NT2/D1 (cell line): Measurements from ENCODE around the gene TEX44.

Experiments
- DNase-seq: peaks from one replicate; pipeline ENCODE4 v3.0.0-alpha.2; 2011; ENCODE audit warnings: low read depth, low spot score
- H3K27me3 ChIP-seq: 2 replicates; pipeline ENCODE4 v1.6.0; 2011; ENCODE audit warnings: mild to moderate bottlenecking; ENCODE audit not compliant: insufficient read length, insufficient read depth
- H3K36me3 ChIP-seq: 2 replicates; pipeline ENCODE4 v1.6.1; 2011; ENCODE audit warnings: mild to moderate bottlenecking, low read length, mixed read lengths; ENCODE audit not compliant: insufficient read depth, insufficient read length
- H3K4me1 ChIP-seq: 2 replicates; pipeline ENCODE4 v1.5.1; 2011; ENCODE audit not compliant: insufficient read depth, insufficient read length
- H3K4me3 ChIP-seq: 2 replicates; pipeline ENCODE4 v1.5.1; 2011; ENCODE audit warnings: low read depth; ENCODE audit not compliant: insufficient read length
- H3K9ac ChIP-seq: 2 replicates; pipeline ENCODE4 v1.6.0; 2011; ENCODE audit warnings: low read depth; ENCODE audit not compliant: insufficient read length
- H3K9me3 ChIP-seq: 2 replicates; pipeline ENCODE4 v1.5.1; 2011; ENCODE audit warnings: mild to moderate bottlenecking, low read length; ENCODE audit not compliant: insufficient read depth
- SUZ12 ChIP-seq: IDR thresholded peaks from 2 replicates; pipeline ENCODE4 v1.6.1; 2011; ENCODE audit not compliant: insufficient read length, insufficient read depth; ENCODE audit errors: extremely low read depth
- YY1 ChIP-seq: IDR thresholded peaks from 2 replicates; pipeline ENCODE4 v1.6.1; 2011; ENCODE audit not compliant: insufficient read length, insufficient read depth
- ZNF274 ChIP-seq: IDR thresholded peaks from 2 replicates; pipeline ENCODE4 v1.6.1; 2011; ENCODE audit warnings: mild to moderate bottlenecking, low read depth, low read length

The TEX44 gene

GRCh38 chr2:231616296-231616695 lies 23.6 kb downstream of the TEX44 start:
- H3K4me3 ChIP-seq = no peak overlapping the region

GRCh38 chr2:231617059-231617926 lies 24.6 kb downstream of the TEX44 start:
- H3K9ac ChIP-seq = no peak overlapping the region
- DNase-seq = no peak
- peaks cover 16% of the 10 kb centered on the region for H3K4me1 ChIP-seq
- H3K36me3 ChIP-seq = no peaks in the 10 kb centered on the region
- no peak overlapping the region for H3K4me3 ChIP-seq
- no peaks in the 10 kb centered on the region for H3K9me3 ChIP-seq
- no peaks in the 10 kb centered on the region for H3K27me3 ChIP-seq
- TF ChIP-seq SUZ12 (no peak), ZNF274 (no peak)

More at GRCh38 chr2:231616296-231616695, 23.6 kb downstream of the TEX44 start:
- TF ChIP-seq ZNF274 = no peak
- no peak for TF ChIP-seq YY1
- no peak for TF ChIP-seq SUZ12
- H3K36me3 ChIP-seq = no peaks in the 10 kb centered on the region
- H3K9me3 ChIP-seq = no peaks in the 10 kb centered on the region
- no peak for DNase-seq
- no peak overlapping the region for H3K9ac ChIP-seq
- no peaks in the 10 kb centered on the region for H3K27me3 ChIP-seq
- H3K4me1 ChIP-seq = peaks cover 23% of the 10 kb centered on the region

- TF ChIP-seq YY1 = no peak
- TF ChIP-seq SUZ12 = no peak
- TF ChIP-seq ZNF274 = no peak
- Histone ChIP-seq H3K9me3 (no peaks in the 10 kb centered on the region), H3K4me3 (peak overlapping the region; percentile 22), H3K27me3 (no peaks in the 10 kb centered on the region), H3K36me3 (no peaks in the 10 kb centered on the region), H3K9ac (peak overlapping the region; percentile 68), H3K4me1 (peaks cover 8% of the 10 kb centered on the region)
- DNase-seq = peak; percentile 35
Observed at GRCh38 chr2:231621051-231621879, 28.6 kb downstream of the TEX44 start.

- Histone ChIP-seq H3K36me3 (no peaks in the 10 kb centered on the region), H3K9ac (no peak overlapping the region), H3K4me1 (peaks cover 5% of the 10 kb centered on the region), H3K27me3 (no peaks in the 10 kb centered on the region), H3K9me3 (no peaks in the 10 kb centered on the region), H3K4me3 (no peak overlapping the region)
- no peak for TF ChIP-seq SUZ12
- DNase-seq = no peak
Observed at GRCh38 chr2:231622963-231623362, 30.3 kb downstream of the TEX44 start.

GRCh38 chr2:231626449-231626848 lies 33.8 kb downstream of the TEX44 start:
- no peaks in the 10 kb centered on the region for H3K36me3 ChIP-seq
- H3K4me1 ChIP-seq = peaks cover 5% of the 10 kb centered on the region
- H3K9me3 ChIP-seq = no peaks in the 10 kb centered on the region
- H3K27me3 ChIP-seq = no peaks in the 10 kb centered on the region
- DNase-seq = no peak
- no peak for TF ChIP-seq YY1
- TF ChIP-seq SUZ12 = no peak
- no peak for TF ChIP-seq ZNF274
- H3K9ac ChIP-seq = no peak overlapping the region
- no peak overlapping the region for H3K4me3 ChIP-seq

GRCh38 chr2:231627384-231628120 lies 34.9 kb downstream of the TEX44 start:
- Histone ChIP-seq H3K9ac (peak overlapping the region; percentile 53), H3K4me3 (no peak overlapping the region)
- DNase-seq = no peak

More at GRCh38 chr2:231627384-231628120, 34.9 kb downstream of the TEX44 start:
- H3K27me3 ChIP-seq = no peaks in the 10 kb centered on the region
- H3K9me3 ChIP-seq = no peaks in the 10 kb centered on the region
- H3K36me3 ChIP-seq = no peaks in the 10 kb centered on the region
- peaks cover 1% of the 10 kb centered on the region for H3K4me1 ChIP-seq
- TF ChIP-seq ZNF274 (no peak), SUZ12 (no peak), YY1 (no peak)
